B cell (primary cell): ENCODE data around the gene MAP2K3. TPM values are rescaled to one million over a fixed set of nuclear protein-coding genes. Genes with fewer than 3 reads are reported as not detected.
"Not testable (repeated sequence)": the region's sequence is repeated elsewhere in the genome, so short reads cannot be mapped to it uniquely, and the experiment has no call there.

Source experiments
- ATAC-seq: fragments of 200-7000 bp; cut with Tn5 transposase; one replicate; pipeline ENCODE4 v1.10.0; 2021; ENCODE audit warnings: low read depth, mild to moderate bottlenecking, moderate number of reproducible peaks, moderate library complexity
- CTCF ChIA-PET: fragments of 350-600 bp; sonication (Branson Sonifier 250); formaldehyde crosslinking; loops from one replicate; lab custom pipeline; 2021; ENCODE audit warnings: antibody characterized with exemption, inconsistent platforms; lab: Charles Lee
- POLR2A ChIA-PET: fragments of 350-600 bp; sonication (Branson Sonifier 250); formaldehyde crosslinking; loops from one replicate; lab custom pipeline; 2021; ENCODE audit warnings: antibody characterized with exemption; lab: Charles Lee
- DNase-seq: peaks from one replicate; pipeline ENCODE4 v3.0.0; 2013
- H2AFZ ChIP-seq: 2 replicates; pipeline ENCODE4 v1.6.1; 2012; ENCODE audit warnings: mild to moderate bottlenecking, low read depth, low read length; ENCODE audit not compliant: insufficient read depth, poor library complexity, severe bottlenecking
- H3K27ac ChIP-seq, 2 donors: 1 replicate in 1 of 2; 2 replicates in 1 of 2; pipeline ENCODE4 v1.5.1; 2012 to 2013; ENCODE audit warnings: low read length in 2 of 2, mild to moderate bottlenecking in 2 of 2, moderate library complexity in 1 of 2
- H3K27me3 ChIP-seq, 4 experiments: fragments of 200-600 bp in 1 of 4; sonication (generic) in 1 of 4; replicated peaks in 1 of 4; 1 replicate in 2 of 4; 2 replicates in 2 of 4; pipeline versions ENCODE4 v1.6.1 to v1.7.0; 2013 to 2016; ENCODE audit warnings: low read length in 3 of 4, mild to moderate bottlenecking in 2 of 4, mixed read lengths in 1 of 4, moderate library complexity in 1 of 4; ENCODE audit not compliant: insufficient read depth in 4 of 4, control insufficient read depth in 3 of 4; ENCODE audit errors: control extremely low read depth in 1 of 4
- H3K36me3 ChIP-seq, 2 experiments: replicated peaks in 1 of 2; 1 replicate in 1 of 2; 2 replicates in 1 of 2; pipeline versions ENCODE4 v1.6.1 to v1.7.1; 2013; ENCODE audit warnings: low read length in 1 of 2; ENCODE audit not compliant: insufficient read depth in 2 of 2, control insufficient read depth in 1 of 2; ENCODE audit errors: control extremely low read depth in 1 of 2, extremely low read depth in 1 of 2
- H3K4me1 ChIP-seq, 2 donors: fragments of 200-600 bp in 1 of 2; sonication (generic) in 1 of 2; 1 replicate in 1 of 2; 2 replicates in 1 of 2; pipeline versions ENCODE4 v1.5.1 to v1.6.1; 2013 to 2017; ENCODE audit warnings: low read length in 2 of 2; ENCODE audit not compliant: control insufficient read depth in 2 of 2, insufficient read depth in 2 of 2
- H3K4me2 ChIP-seq: replicated peaks from 2 replicates; pipeline ENCODE3; 2012; ENCODE audit warnings: mild to moderate bottlenecking, low read depth, low read length; ENCODE audit not compliant: poor library complexity, severe bottlenecking
- H3K4me3 ChIP-seq, 5 experiments: fragments of 200-600 bp in 1 of 5; sonication (generic) in 1 of 5; 1 replicate in 3 of 5; 2 replicates in 2 of 5; pipeline versions ENCODE4 v1.5.1 to v1.7.0; 2011 to 2016; ENCODE audit warnings: low read length in 4 of 5, mild to moderate bottlenecking in 4 of 5, low read depth in 2 of 5, control low read depth in 1 of 5, moderate library complexity in 1 of 5; ENCODE audit not compliant: insufficient read depth in 1 of 5; ENCODE audit errors: control extremely low read depth in 1 of 5, extremely low read depth in 1 of 5
- H3K79me2 ChIP-seq: fragments of 200-600 bp; sonication (generic); one replicate; pipeline ENCODE4 v1.6.0; 2016; ENCODE audit warnings: low read length; ENCODE audit not compliant: control insufficient read depth, insufficient read depth
- H3K9ac ChIP-seq: fragments of 200-600 bp; sonication (generic); 2 replicates; pipeline ENCODE4 v1.6.1; 2017; ENCODE audit warnings: mild to moderate bottlenecking, low read length, moderate library complexity
- H3K9me3 ChIP-seq, 3 donors: one replicate each; pipeline versions ENCODE4 v1.6.1 to v1.7.1; 2013; ENCODE audit warnings: low read length in 2 of 3; ENCODE audit not compliant: control insufficient read depth in 2 of 3, insufficient read depth in 1 of 3; ENCODE audit errors: control extremely low read depth in 1 of 3
- H4K20me1 ChIP-seq: 2 replicates; pipeline ENCODE4 v1.6.0; 2012; ENCODE audit warnings: mild to moderate bottlenecking, low read length; ENCODE audit not compliant: insufficient read depth, control insufficient read depth, poor library complexity, severe bottlenecking
- H3K27ac Mint-ChIP-seq: one replicate; pipeline ENCODE4 v1.8.0; 2021; ENCODE audit warnings: mixed read lengths
- H3K27me3 Mint-ChIP-seq: one replicate; pipeline ENCODE4 v1.8.0; 2021; ENCODE audit warnings: mixed read lengths
- H3K4me1 Mint-ChIP-seq: one replicate; pipeline ENCODE4 v1.8.0; 2021; ENCODE audit warnings: mixed read lengths
- H3K4me3 Mint-ChIP-seq: one replicate; pipeline ENCODE4 v1.8.0; 2021; ENCODE audit warnings: mixed read lengths
- H3K9me3 Mint-ChIP-seq: one replicate; pipeline ENCODE4 v1.8.0; 2022; ENCODE audit warnings: mixed read lengths; ENCODE audit not compliant: insufficient read depth
- EZH2 ChIP-seq: IDR thresholded peaks from 2 replicates; pipeline ENCODE4 v1.6.1; 2012; ENCODE audit warnings: borderline replicate concordance, low read depth, mild to moderate bottlenecking, moderate library complexity, low read length; ENCODE audit not compliant: insufficient read depth, poor library complexity, severe bottlenecking
- WGBS: methylation state at CpG from one replicate; pipeline ENCODE4 v1.1.5; 2013; ENCODE audit warnings: missing lambda C conversion rate; ENCODE audit not compliant: insufficient coverage; 5-methylcytosine and 5-hydroxymethylcytosine counted together
- intact Hi-C: fragments of 100-400 bp; cut with micrococcal nuclease; formaldehyde crosslinking; loops from one replicate; pipeline ENCODE4 v1.10.0; 2022
- polyA plus RNA-seq: library from polyadenylated mRNA; depleted of rRNA; stranded (reverse); fragments of >200 nt; gene quantifications from 2 replicates; pipeline ENCODE4 v1.2.3, GENCODE V29; 2012
- total RNA-seq, 2 donors: library from RNA; stranded (reverse); fragments of 120-200 nt in 1 of 2; gene quantifications; 1 replicate in 1 of 2; 2 replicates in 1 of 2; pipeline versions ENCODE4 v1.2.3 to v1.2.4, GENCODE V29; 2013 to 2022
- TF ChIP-seq, protein P1 (sequence below): fragments of 200-600 bp; IDR thresholded peaks from one replicate; pipeline ENCODE4 v1.8.0; 2022; ENCODE audit warnings: antibody characterized with exemption, mild to moderate bottlenecking

The MAP2K3 gene
- total and polyA plus RNA-seq, 2 donors (not counting 1 experiment from before 2014, with no cell fraction given): 61.0 to 118 TPM

GRCh38 chr17:21339011-21339410, 54.5 kb downstream of the MAP2K3 start:
- H2AFZ ChIP-seq: no peak overlapping the region
- CTCF ChIA-PET: no interaction called here

DNA sequence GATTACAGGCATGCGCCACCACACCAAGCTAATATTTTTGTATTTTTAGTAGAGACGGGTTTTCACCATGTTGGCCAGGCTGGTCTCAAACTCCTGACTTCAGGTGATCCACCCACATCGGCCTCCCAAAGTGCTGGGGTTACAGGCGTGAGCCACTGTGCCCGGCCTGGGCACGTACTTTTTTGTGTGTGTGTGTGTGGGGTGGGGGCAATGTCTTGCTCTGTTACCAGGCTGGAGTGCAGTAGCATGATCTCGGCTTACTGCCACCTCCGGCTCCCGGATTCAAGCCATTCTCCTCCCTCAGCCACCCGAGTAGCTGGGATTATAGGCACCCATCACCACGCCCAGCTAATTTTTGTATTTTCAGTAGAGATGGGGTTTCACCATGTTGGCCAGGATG, 55.1 kb downstream of the MAP2K3 start:
- CTCF ChIA-PET, intact Hi-C loops, ATAC-seq: not testable (repeated sequence)

More at GRCh38 chr17:21339011-21339410, 54.5 kb downstream of the MAP2K3 start:
- no peak for ATAC-seq
- H3K9ac ChIP-seq: no peak overlapping the region
- no peaks in the 10 kb centered on the region for H3K36me3 ChIP-seq
- Mint-ChIP-seq H3K27me3 (peaks cover 3% of the 10 kb centered on the region), H3K9me3 (no peaks in the 10 kb centered on the region), H3K27ac (no peak overlapping the region), H3K4me1 (no peaks in the 10 kb centered on the region), H3K4me3 (no peak overlapping the region)
- no peak overlapping the region for H3K27ac ChIP-seq
- no peaks in the 10 kb centered on the region for H4K20me1 ChIP-seq
- H3K4me3 ChIP-seq: no peak overlapping the region
- peaks cover 0 to 9% (median 0%) of the 10 kb centered on the region in 3 donors for H3K9me3 ChIP-seq
- no peak for TF ChIP-seq EZH2
- TF ChIP-seq, protein P1, sequence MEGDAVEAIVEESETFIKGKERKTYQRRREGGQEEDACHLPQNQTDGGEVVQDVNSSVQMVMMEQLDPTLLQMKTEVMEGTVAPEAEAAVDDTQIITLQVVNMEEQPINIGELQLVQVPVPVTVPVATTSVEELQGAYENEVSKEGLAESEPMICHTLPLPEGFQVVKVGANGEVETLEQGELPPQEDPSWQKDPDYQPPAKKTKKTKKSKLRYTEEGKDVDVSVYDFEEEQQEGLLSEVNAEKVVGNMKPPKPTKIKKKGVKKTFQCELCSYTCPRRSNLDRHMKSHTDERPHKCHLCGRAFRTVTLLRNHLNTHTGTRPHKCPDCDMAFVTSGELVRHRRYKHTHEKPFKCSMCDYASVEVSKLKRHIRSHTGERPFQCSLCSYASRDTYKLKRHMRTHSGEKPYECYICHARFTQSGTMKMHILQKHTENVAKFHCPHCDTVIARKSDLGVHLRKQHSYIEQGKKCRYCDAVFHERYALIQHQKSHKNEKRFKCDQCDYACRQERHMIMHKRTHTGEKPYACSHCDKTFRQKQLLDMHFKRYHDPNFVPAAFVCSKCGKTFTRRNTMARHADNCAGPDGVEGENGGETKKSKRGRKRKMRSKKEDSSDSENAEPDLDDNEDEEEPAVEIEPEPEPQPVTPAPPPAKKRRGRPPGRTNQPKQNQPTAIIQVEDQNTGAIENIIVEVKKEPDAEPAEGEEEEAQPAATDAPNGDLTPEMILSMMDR: no peak
- no peak for DNase-seq
- H3K27me3 ChIP-seq: no peaks in the 10 kb centered on the region
- intact Hi-C loops: no loop called here
- no peak overlapping the region for H3K4me2 ChIP-seq
- WGBS: 52% methylated on average over 7 of the region's 7 CpGs
- no peaks in the 10 kb centered on the region for H3K4me1 ChIP-seq
- no peaks in the 10 kb centered on the region for H3K79me2 ChIP-seq
- POLR2A ChIA-PET: no interaction called here

GRCh38 chr17:21340407-21340806, 55.9 kb downstream of the MAP2K3 start:
- H3K79me2 ChIP-seq, H3K27ac Mint-ChIP-seq, H3K9ac ChIP-seq, H2AFZ ChIP-seq, H3K4me3 Mint-ChIP-seq, H3K27ac ChIP-seq, H3K4me1 ChIP-seq, intact Hi-C loops, H3K4me2 ChIP-seq, H3K27me3 Mint-ChIP-seq, H3K36me3 ChIP-seq, H4K20me1 ChIP-seq, ATAC-seq, CTCF ChIA-PET, H3K27me3 ChIP-seq, H3K9me3 Mint-ChIP-seq, H3K9me3 ChIP-seq, POLR2A ChIA-PET, DNase-seq, H3K4me3 ChIP-seq, H3K4me1 Mint-ChIP-seq: not testable (repeated sequence)
- WGBS: 90% methylated on average over 6 of the region's 6 CpGs

More for the DNA sequence above, 55.1 kb downstream of the MAP2K3 start:
- H3K27ac ChIP-seq, H3K4me1 ChIP-seq, H3K4me1 Mint-ChIP-seq, H2AFZ ChIP-seq, H3K36me3 ChIP-seq, H3K4me3 Mint-ChIP-seq, H3K9ac ChIP-seq, H3K79me2 ChIP-seq, H3K27me3 Mint-ChIP-seq, H4K20me1 ChIP-seq, H3K9me3 Mint-ChIP-seq, DNase-seq, H3K27me3 ChIP-seq, POLR2A ChIA-PET, H3K4me3 ChIP-seq, H3K9me3 ChIP-seq, H3K4me2 ChIP-seq, H3K27ac Mint-ChIP-seq: not testable (repeated sequence)
- 96% methylated on average over 4 of the region's 11 CpGs for WGBS
